ENCODE results near the gene C20orf141.
"Not testable (repeated sequence)": the region's sequence is repeated elsewhere in the genome, so short reads cannot be mapped to it uniquely, and the experiment has no call there.

C20orf141 gene

DNA sequence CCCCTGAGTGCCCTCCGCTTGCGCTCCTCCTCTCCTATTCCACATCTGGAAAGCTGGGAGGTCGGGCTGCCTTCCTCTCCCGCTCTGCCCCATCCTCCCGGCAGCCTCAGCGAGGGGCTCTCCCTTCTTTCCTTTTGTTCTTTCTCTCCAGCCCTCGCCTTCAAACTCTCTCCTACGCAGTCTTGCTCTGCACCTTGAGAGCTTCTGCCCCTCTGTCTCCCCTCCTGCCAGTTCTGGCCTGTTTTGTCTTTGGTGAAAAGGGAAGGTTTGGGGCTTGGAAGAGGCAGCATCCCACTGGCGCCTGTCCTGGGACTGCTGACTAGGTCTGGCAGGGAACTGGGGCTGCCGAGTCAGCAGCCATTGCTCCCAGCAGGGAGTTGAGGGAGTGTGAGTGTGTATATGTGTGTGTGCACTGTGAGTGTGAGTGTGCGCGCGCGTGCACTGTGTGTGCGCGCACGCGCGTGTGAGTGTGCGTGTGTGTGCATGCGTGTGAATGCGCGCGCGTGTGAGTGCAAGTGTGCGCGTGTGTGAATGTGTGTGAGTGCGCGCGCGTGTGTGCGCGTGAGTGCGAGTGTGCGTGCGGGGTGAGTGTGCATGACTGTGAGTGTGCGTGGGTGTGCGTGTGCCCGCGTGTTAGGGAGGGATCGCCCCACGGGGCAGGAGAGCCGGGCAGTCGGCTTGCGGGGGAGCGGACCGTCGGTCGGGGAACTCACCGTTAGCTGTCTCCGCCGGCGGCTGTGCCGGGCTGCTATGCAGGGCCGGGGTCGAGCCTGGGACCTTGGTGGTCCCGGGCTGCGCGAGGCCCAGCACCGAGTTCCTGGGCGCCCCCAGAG lies 14.9 kb upstream of the C20orf141 start:
- DNase-seq, result peak; percentile 18

DNA sequence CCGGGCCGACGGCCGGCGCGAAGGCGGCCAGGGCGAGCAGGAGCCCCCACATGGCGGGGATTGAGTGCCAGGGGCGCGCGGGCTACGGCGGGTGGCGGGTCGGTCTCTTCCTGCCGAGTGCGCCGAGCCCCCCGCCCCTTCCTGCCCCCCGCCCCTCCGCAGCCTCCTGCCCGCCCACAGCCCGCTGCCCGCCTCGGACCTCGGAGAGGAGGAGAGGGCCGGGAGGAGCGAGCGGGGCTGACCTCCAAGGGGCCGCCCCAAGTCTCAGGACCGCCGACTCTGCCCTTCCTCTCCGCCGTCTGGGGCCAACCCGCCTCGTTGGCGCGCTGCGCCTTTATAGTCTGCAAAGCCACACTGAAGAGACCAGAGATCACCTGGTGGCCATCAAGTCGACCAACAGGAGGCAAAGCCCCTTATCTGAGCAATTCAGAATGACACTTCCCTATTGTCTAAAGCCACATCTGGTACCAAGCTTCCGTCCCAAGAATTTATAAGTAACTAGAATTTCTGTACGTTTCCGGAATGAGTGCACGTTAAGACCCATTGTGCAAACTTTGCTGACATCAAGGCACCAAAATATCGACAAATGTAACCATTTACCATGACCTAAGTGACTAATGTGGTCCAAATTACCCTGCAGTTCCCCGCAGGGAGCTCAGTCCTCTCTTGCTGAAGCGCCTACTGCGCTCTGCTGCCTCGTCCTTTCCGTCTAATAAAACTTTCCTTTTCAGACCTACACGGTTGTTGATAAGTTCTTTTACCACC lies 14.1 kb upstream of the C20orf141 start, which contains the start of gene CPXM1:
Gene CPXM1 (minus strand): TSS at position 107 of the 765 bp plus-strand sequence. CDS start 55 bp downstream, at position 52.
- DNase-seq, result peak; percentile 30

DNA sequence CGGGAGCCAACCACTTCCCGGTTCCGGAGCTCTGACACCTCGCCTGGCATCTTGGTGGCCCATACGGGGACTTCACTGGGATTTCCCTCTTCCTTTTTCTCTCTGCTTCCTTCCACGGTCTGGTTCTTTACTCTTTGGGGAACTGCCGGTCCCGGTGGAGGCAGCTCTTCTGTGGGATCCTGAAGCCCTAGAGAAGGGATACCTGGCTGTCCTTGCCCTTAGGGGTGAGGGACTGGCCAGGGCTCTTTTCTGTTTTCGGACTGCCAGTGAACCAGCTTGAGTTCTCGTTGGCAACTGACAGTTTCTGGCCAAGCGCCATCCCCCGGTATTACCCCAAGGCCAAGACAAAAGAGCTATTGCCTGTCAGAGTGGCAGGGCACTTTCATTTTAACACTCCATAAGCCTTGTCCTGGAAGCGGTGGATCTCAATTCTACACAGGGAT lies 13.5 kb upstream of the C20orf141 start:
- no peak for DNase-seq

DNA sequence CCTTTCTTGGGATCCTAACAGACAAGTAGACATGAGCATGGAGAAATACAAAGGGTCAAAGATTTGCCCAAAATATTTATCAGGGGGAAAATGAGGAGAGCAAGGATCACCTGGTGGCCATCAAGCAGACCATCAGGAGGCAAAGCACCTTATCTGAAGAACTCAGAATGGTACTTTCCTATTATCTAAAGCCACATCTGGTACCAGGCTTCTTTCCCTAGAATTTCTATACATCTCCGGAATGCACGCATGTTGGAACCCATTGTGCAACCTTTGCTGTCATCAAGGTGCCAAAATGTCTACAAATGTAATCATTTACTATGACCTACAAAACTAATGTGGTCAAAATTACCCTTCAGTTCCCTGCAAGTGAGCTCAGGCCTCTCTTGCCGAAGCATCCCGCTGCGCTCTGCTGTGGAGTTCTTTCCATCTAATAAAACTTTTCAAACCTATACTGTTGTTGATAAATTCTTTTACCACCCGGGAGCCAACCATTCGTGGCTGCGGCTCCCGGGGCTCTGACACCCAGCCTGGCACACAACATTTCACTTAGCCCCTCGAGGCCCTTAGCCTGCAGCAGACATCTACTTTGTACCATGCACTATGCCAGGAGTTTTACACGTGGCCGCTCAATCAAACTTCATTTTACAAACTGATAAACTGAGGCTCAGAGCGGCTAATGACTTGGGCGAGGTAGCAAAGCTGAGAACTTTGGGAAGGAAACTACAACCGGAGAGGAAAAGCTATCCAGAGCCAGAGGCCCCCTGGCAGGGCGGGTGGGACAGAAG lies 10.6 kb upstream of the C20orf141 start:
- DNase-seq, result no peak

DNA sequence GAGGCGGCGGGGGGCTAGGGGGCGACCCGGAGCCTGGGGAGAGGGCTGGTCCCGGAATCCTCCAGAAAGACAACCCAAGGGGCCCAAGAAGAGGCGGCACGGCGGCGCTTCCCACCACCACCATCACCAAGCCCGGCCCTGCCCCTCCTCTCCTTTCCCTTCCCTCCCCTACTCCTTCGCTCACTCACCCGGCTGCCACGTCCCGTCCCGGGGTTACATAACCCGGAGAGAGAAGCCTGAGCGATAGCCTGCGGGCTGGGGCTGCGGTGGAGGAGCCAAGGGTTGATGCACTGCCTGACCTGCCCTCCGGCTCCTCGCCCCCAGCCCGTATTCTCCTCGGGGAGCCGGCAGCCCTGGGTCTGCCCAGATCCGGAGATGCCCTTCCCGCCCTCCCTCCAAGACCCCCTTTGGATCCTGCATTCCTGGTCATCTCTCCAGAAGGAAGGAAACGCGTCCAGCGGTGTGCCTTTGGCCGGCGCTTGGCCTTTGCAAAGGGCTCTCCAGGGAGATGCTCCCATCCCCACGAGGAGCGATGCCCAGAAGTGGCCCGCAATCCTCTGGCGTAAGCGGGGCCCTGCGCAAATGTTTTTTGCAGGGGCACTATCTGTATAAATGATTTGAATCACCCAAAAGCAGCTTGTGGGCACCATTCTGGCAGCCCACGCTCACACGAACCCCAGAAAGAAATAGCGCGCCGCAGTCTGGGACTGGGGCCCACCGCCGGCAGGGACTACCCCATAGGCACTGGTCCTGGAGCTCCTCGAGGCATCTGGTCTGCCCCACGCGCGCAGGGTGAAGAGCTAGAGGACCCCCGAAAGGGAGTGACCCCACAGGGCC lies 9.7 kb upstream of the C20orf141 start:
- DNase-seq, result peak; percentile 18

DNA sequence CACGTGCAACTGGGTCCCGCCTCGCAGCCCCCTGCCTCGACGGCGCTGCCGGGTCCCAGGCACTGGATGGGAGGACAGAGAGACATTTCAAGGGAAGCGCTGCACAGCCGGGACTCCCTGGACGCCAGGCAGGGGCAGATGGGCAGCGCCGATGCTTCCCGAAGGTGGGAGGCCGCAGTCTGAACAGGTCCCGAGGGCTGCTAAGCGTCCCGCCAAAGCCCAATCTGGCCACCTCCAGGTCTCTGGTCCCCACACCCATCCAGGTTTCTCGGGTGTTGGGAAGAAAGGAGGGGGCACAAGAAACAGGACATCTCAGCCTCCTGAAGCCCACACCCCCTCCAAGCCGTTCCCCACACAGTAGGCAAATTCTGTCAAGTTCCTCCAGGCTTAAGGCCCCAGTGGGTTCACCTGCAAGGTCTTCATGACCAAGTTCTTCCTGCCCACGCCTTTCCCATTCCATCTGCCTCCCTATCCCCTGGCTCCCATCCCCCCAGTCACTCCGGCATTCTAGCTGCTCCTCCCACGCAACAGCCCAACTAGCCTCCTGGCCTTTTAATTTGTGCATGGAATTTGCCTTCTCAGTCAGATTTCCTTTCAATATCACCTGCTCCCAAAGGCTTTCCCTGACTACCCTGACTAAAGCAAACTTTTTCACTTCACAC lies 9.0 kb upstream of the C20orf141 start:
- DNase-seq, result no peak

DNA sequence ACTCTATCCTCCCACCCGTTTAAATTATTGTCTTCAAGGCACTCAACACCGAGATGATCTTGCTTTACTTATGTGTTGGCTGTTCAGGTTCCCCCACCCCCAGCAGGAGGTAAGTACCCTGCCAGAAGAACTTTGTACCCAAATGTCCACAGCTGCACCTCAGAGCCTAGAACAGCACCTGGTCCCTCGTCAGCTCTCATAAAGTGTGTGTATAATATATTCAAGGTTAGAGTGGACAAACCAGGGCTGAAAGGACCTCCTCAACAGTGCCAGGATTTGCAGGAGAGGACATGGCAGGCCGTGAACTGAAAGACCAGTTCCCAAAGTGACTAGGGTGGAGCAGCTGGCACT lies 8.5 kb upstream of the C20orf141 start:
- DNase-seq, result no peak

DNA sequence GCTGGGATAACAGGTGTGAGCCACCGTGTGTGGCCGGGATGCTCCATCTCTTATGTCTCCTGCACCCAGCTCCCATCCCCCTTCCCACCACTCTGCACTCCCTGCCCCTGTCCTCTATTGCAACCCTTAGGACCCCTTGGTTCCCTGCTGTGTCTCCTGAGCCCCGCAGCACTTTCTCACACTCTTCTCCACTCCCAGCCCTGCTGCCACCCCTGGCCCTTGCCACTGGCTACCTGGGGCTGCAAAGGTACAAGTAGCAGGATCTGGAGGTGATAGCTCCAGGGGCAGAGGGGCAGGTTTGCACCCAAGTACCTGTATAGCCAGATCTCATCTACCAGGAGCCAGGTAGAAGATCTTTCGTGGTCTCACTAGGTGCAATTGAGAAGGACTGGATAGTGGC lies 7.8 kb upstream of the C20orf141 start:
- no peak for DNase-seq

DNA sequence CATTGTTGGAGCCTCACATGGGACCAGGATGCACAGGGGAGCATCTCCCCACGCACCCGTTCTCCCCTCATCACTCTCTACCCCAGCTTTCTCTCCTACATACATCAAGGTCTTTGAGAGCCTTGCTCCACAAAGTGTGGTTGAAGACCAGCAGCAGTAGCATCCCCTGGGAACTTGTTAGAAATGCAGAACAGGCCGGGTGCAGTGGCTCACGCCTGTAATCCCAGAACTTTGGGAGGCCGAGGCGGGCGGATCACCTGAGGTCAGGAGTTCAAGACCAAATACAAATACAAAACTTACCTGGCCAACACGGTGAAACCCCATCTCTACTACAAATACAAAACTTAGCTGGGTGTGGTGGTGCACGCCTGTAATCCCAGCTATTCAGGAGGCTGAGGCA lies 6.9 kb upstream of the C20orf141 start:
- not testable (repeated sequence) for DNase-seq

DNA sequence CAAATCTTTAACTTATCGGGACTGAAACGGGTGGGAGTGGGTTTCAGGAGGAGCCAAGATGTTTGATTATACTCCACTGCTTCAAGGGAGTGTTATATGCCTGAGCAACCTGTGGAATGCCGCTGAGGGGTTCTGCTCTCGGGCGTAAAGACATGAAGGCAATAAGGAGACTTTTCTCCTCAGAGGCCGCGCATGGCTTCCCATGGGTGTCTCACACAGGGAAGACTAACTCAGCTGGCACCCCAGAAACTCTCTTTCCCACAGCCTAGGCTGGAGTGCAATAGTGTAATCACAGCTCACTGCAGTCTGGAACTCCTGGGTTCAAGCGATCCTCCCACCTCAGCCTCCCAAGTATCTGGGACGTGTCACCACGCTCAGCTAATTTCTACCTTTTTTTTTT lies 5.1 kb upstream of the C20orf141 start:
- DNase-seq, result no peak

DNA sequence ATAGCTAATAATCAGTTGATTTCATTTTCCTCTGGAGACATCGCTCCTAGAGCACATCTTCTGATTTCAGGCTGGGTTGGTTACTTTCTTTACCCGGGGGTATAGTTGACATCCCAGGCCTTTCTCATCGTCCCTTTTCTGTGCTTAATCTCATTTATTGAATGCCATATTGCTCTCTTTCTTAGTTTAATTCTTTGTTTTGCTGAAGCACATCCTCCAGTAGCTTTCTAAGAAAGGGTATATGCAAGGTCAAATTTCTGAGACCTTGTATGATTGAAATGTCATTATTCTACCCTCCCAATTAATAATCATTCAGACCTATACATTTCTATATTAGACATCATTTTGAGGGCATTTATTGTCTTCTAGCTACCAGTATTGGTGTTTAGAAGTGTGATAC lies 2.6 kb upstream of the C20orf141 start:
- no peak for DNase-seq

DNA sequence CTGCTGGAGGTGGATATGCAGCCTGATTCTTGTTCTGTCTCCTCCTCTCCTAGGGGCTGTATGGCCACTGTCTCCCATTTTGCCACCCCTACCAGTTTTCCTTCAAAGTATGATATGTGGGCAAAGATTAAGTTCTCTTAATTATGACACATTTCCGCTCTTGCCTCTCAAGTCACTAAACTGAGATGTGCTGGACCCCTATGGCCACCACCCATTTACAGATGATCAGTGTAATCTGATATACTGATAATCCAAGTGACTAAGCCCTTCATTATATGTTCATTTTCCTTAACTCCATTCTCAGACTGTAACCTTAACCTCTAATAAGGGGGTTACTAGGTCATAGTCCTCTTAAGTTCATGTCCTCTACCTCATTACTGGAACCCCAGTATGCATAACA lies 711 bp upstream of the C20orf141 start:
- no peak for DNase-seq

DNA sequence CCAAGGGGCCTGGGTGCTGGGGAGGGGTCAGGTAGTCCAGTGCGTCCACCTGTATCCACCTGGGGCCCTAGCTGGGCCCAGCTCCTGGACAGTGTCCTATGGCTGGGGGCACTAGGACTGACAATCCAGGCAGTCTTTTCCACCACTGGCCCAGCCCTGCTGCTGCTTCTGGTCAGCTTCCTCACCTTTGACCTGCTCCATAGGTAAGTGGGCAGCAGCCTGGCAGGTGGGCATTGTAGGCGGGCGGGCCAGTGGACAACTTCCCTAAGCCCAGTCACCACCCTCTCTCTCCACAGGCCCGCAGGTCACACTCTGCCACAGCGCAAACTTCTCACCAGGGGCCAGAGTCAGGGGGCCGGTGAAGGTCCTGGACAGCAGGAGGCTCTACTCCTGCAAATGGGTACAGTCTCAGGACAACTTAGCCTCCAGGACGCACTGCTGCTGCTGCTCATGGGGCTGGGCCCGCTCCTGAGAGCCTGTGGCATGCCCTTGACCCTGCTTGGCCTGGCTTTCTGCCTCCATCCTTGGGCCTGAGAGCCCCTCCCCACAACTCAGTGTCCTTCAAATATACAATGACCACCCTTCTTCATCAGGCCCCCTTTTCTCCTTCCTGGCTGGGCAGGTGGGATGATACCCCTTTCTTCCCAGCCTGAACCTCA lies 584 bp downstream of the C20orf141 start:
- DNase-seq, result no peak

DNA sequence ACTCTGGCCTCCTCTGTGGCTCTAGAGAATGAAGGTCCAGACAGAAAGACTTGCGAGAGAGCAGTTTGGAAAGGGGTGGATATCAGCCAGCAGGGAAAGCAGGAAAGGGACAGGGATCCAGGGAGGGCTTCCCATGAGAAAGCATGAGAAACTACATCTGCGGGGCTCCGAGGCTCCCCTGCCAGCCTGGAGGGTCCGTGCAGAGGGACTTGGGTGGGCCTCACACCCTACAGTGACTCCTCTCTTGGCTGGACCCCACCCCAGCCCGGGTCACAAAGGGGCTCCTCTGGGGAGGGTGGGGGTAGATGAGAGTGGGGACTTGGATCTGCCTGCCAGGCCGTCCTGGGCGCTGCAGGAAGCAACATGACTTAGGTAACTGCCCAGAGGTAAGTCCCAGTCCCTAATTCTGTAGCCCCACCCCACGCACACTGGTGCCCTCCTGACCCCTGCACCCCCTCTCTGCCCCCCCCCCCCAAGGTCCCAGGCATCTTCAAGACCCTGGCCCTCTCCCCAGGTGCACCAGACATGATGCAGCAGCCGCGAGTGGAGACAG lies 1.3 kb downstream of the C20orf141 start, which contains the start of gene TMEM239:
Gene TMEM239 (plus strand): TSS at position 335 of the 553 bp plus-strand sequence. CDS start 191 bp downstream, at position 526.
- no peak for DNase-seq

DNA sequence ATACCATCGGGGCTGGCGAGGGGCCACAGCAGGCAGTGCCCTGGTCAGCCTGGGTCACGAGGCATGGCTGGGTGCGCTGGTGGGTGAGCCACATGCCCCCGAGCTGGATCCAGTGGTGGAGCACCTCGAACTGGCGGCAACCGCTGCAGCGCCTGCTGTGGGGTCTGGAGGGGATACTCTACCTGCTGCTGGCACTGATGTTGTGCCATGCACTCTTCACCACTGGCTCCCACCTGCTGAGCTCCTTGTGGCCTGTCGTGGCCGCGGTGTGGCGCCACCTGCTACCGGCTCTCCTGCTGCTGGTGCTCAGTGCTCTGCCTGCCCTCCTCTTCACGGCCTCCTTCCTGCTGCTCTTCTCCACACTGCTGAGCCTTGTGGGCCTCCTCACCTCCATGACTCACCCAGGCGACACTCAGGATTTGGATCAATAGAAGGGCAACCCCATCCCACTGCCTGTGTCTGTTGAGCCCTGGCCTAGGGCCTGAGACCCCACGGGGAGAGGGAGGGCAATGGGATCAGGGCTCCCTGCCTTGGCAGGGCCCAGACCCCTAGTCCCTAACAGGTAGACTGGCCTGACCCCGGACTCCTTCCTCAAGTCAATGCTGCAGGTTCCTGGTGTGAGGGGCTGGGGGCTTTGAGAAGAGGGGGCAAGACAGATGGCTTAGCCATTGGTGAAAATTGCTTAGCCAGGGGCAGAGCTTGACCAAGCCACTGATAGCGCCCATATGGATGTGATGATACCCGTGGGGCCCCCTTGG lies 2.0 kb downstream of the C20orf141 start:
- DNase-seq, result peak; percentile 65

DNA sequence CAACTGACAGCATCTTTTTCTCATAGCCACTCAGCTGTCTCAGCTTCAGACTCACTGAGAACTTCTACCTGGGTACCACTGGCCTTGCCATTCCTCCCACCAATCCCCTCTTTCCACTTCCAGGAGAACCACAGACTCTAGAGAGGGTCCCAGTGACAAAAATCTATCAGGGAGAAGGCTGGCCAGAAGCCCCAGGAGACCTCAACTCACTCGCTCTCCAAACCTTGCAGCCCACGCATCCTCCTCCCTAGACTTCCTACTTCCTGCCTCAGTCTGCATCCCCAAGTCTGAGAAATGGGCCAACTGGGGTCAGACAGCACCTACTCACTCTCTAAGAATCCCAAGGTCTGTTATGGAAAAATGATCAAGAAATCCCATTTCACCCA lies 2.5 kb downstream of the C20orf141 start:
- DNase-seq, result no peak

DNA sequence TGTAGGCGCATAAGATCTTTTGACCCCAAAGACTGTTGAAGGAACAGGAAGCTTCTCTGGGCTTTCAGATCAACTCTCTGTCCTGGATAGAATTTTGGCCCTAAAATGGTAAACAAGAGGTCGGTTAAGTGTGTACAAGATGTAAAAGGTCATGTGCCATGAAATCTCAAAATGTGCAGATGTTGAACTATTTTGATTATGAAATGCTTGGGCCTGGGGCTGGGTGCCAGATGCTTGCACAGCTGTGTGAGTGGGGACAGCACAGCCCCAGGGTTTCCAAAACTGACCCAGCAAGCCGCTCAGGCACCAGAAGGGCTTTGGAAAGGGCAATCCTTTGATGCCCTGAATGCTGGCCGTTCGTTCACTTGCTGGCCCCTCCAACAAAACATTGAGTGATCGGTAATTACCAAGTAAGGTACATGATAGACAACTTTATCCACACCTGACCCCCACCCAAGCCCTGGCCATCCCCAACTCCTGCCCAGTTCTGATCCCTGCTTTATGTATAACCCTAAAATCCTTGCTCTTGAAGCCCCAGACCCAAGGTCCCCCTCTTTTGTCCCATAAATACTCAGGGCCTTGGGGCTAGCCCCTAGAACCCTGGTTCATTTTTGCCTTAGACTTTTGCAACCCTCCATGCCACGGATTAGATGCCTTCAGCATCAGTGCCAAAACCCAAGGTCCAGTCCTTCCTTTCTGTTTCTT lies 3.3 kb downstream of the C20orf141 start:
- DNase-seq, result no peak

DNA sequence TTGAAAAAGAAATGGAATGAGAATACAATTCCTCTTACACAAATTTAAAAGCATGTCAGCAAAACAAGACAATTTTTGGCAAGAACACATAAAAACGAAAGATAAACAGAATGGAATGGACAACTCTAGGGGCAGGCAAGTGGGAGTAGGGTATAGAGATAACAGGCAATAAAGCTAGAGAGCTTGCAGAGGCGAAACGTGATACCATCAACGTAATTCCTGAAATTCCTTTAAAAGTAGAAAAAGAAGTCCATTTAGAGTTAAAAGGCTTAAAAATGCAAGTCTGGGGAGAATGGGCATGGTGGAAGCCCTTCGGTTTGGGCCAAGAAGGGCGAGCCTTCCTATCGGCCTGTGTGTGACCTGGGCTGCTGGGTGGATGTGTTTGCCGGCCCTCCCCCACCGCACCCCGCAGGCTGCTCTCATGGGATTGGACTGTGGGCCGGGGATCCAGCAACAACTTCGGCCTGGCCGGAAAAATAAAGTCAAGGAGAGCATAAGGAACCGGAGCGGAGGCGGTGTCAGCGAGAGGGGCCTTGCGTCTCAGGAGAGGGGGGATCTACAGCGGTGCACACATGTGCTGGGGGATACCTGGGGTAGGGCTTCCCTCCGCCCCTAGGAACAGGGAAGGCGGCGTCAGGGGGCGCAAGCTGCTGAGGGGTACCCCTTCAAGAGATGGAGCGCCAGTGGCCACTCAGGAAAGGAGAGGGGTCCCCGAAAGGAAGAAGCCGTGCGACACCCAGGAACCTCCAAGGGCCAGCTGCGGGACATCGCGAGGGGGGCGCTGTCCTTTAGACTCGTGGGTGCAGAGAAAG lies 5.5 kb downstream of the C20orf141 start:
- no peak for DNase-seq
